ENCODE data around the gene VPS36. TPM values are rescaled to one million over a fixed set of nuclear protein-coding genes. Genes with fewer than 3 reads are reported as not detected.

Gene VPS36
- total and polyA plus RNA-seq, 10 of the 15 experiments (the other 5 are each of a cell fraction or from before 2014, with no cell fraction given), result 10.3 to 29.0 (median 23.9) TPM

- TF ChIP-seq YBX1 (IDR thresholded peaks at IDR 0.05) (no peak), TCF3 (IDR thresholded peaks at IDR 0.05; ENCODE audit: borderline replicate concordance, insufficient read depth, low read depth, low read length) (0 out of 2 replicates have a peak, but pooled peaks have one; percentile 58), HCFC1 (IDR thresholded peaks at IDR 0.05; ENCODE audit: low read length) (no peak), ETV6 (conservative IDR thresholded peaks at IDR 0.05 in 1 of 2, IDR thresholded peaks at IDR 0.05 in 1 of 2; ENCODE audit: borderline replicate concordance in 1 of 2, low read depth in 1 of 2) (no peak), TARDBP (IDR thresholded peaks at IDR 0.05; ENCODE audit: borderline replicate concordance) (no peak), RCOR1 (conservative IDR thresholded peaks at IDR 0.05; ENCODE audit: low read depth, low read length) (no peak; the same call in 1 of the 2 replicates), MXI1 (IDR thresholded peaks at IDR 0.05; ENCODE audit: low read depth, low read length) (peak; percentile 47; the same call in 1 of the 2 replicates), KAT2A (conservative IDR thresholded peaks at IDR 0.05; ENCODE audit: control insufficient read depth, low read depth, low read length) (no peak), NFIC (IDR thresholded peaks at IDR 0.05; ENCODE audit: low read depth, low read length) (no peak), WRNIP1 (IDR thresholded peaks at IDR 0.05; ENCODE audit: borderline replicate concordance, low read depth, low read length) (no peak), TCF7 (IDR thresholded peaks at IDR 0.05; ENCODE audit: borderline replicate concordance) (no peak)
Measured at GRCh38 chr13:52454459-52454819, 4.0 kb upstream of the VPS36 start (continued).

GRCh38 chr13:52452470-52452869, 2.0 kb upstream of the VPS36 start:
- no peak overlapping the region for H3K4me3 ChIP-seq
- H3K4me2 ChIP-seq (ENCODE audit: control insufficient read depth, insufficient read depth), result no peak overlapping the region
- TF ChIP-seq PAX8 (IDR thresholded peaks at IDR 0.05) (no peak), MEF2A (IDR thresholded peaks at IDR 0.05; ENCODE audit: insufficient read depth, low read depth, low read length) (no peak), ZBED1 (IDR thresholded peaks at IDR 0.05; ENCODE audit: borderline replicate concordance) (no peak), ATF7 (IDR thresholded peaks at IDR 0.05; ENCODE audit: low read depth) (no peak), KDM1A (IDR thresholded peaks at IDR 0.05; ENCODE audit: borderline replicate concordance) (no peak), WRNIP1 (IDR thresholded peaks at IDR 0.05; ENCODE audit: borderline replicate concordance, low read depth, low read length) (no peak), POU2F2 (IDR thresholded peaks at IDR 0.05; ENCODE audit: borderline replicate concordance, low read depth, low read length) (no peak), ZNF274 (IDR thresholded peaks at IDR 0.05; ENCODE audit: insufficient read depth, insufficient read length) (no peak), ZSCAN29 (IDR thresholded peaks at IDR 0.05) (no peak), SREBF2 (IDR thresholded peaks at IDR 0.05; ENCODE audit: low read length) (no peak), RELB (IDR thresholded peaks at IDR 0.05; ENCODE audit: low read depth) (no peak), NFXL1 (IDR thresholded peaks at IDR 0.05; ENCODE audit: borderline replicate concordance) (no peak), MEF2B (IDR thresholded peaks at IDR 0.05; ENCODE audit: partially characterized antibody, poor library complexity, severe bottlenecking) (no peak)
- ChIA-PET CTCF (interaction anchor here (0.7 to 1.6 kb wide), 3 partner anchors 11 to 109 kb away, joined by 3 to 11 read pairs (median 3); no protein-coding TSS in a partner anchor), POLR2A (no interaction called here), SMC1A (ENCODE audit: uncharacterized antibody, unreplicated experiment) (interaction anchor here (1.0 to 6.1 kb wide), 4 partner anchors 24 to 109 kb away, joined by 3 to 46 read pairs (median 4); no protein-coding TSS in a partner anchor), RAD21 (ENCODE audit: unreplicated experiment) (no interaction called here)
- in situ Hi-C loops (cut with MboI) (loop anchor here (10.0 kb wide), 2 partner anchors 202 to 438 kb away; partner anchors contain the start of genes ALG11, ATP7B and SUGT1), intact Hi-C loops (cut with micrococcal nuclease; ENCODE audit: unreplicated experiment) (loop anchor here (5.0 to 10.0 kb wide), 4 partner anchors 200 to 638 kb away; partner anchors contain the start of genes ALG11, ATP7B and SUGT1)
- peaks cover 14% of the 10 kb centered on the region for H3K4me1 ChIP-seq (ENCODE audit: control insufficient read depth, insufficient read depth, low read length)
- no peaks in the 10 kb centered on the region; the same call in 2 of the 3 replicates for H3K9me3 ChIP-seq (replicated peaks; ENCODE audit: control insufficient read depth, insufficient read depth, low read length)
- DNase-seq (ENCODE audit: low read depth, low spot score) (no peak), ATAC-seq (no peak), FAIRE-seq (no peak)
- H3K9ac ChIP-seq (ENCODE audit: control insufficient read depth, insufficient read depth, low read length), result no peak overlapping the region
- no peaks in the 10 kb centered on the region for H3K27me3 ChIP-seq (replicated peaks in 1 of 2; ENCODE audit: control insufficient read depth in 2 of 2, insufficient read depth in 2 of 2, low read length in 1 of 2)
- 98% methylated on average over 2 of the region's 2 CpGs for WGBS (ENCODE audit: insufficient coverage, insufficient replicate concordance, low lambda C conversion rate, missing lambda C conversion rate)
- peaks cover 2% of the 10 kb centered on the region; the same call in 1 of the 2 replicates for H4K20me1 ChIP-seq (ENCODE audit: control insufficient read depth, insufficient read depth)
- BruUV-seq (replicated peaks), result no TSS peak
- no peak overlapping the region for H2AFZ ChIP-seq (ENCODE audit: control insufficient read depth, low read depth, low read length)
- H3K27ac ChIP-seq (ENCODE audit: control insufficient read depth, insufficient read depth), result no peak overlapping the region
- H3K36me3 ChIP-seq (ENCODE audit: control insufficient read depth in 2 of 2, insufficient read depth in 2 of 2, low read length in 1 of 2), result no peaks in the 10 kb centered on the region
- peaks cover 46% of the 10 kb centered on the region for H3K79me2 ChIP-seq (ENCODE audit: control insufficient read depth, insufficient read depth, low read length)

All from GM12878 (cell line).